Erythroblast (primary cell): ENCODE data around the gene RAB30.
A peak's percentile ranks its signal among the peaks of the same experiment; 100 is the strongest.

Source experiments
- DNase-seq, 2 experiments: peaks; one replicate each; lab custom pipeline; 2025; lab: John Stamatoyannopoulos, UW
- GATA1 ChIP-seq: IDR thresholded peaks from 2 replicates; pipeline ENCODE4 v1.6.1; 2011; ENCODE audit warnings: low read depth, mild to moderate bottlenecking, control low read depth, low read length, moderate library complexity
- POLR2A ChIP-seq: IDR thresholded peaks from 2 replicates; pipeline ENCODE4 v1.6.1; 2011; ENCODE audit warnings: mild to moderate bottlenecking, low read length

Gene RAB30, protein sequence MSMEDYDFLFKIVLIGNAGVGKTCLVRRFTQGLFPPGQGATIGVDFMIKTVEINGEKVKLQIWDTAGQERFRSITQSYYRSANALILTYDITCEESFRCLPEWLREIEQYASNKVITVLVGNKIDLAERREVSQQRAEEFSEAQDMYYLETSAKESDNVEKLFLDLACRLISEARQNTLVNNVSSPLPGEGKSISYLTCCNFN

DNA sequence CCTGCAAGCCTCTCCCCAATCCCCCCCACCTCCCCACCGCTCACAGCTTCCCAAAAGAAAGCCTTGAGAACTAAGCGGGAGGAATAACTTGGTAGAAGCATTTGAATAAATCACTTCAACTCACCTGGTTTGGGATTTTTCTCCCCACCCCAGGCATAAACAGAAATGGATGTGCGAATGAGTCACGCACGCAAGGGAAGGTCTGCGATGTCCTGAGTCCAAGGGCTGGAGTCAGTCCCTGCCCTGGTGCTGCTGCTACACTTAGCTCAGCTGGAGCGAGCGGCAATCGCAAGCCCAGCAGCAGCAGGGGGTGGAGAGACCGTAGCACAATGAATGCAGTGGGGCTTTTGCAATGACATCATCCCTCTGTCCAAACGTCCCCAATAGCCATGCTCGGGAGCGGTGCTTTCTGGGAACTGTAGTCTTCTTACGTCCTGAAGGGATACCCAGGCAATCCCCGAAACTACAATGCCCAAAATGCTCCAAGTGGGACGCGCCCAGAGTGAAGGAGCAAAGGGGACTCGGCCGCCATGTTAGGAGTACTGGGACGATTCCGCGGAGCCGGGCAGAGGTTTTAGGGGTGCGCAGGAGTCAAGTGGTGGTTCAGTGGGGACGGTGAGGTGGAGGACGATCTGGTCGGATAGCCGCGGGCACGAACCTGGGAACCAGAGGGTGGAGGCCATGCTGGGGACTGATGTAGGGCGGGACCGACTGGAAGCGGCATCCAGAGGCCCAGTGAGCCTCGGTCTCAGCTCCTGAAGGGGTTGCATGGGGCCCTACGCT lies at the start of gene RAB30:
Gene RAB30, minus strand, starts transcription at position 331 of the 783 bp plus-strand sequence. CDS start 74,581 bp downstream, outside the sequence.
- peak; percentile 99 for DNase-seq
- TF ChIP-seq GATA1 = no peak
- peak; percentile 96 for TF ChIP-seq POLR2A

DNA sequence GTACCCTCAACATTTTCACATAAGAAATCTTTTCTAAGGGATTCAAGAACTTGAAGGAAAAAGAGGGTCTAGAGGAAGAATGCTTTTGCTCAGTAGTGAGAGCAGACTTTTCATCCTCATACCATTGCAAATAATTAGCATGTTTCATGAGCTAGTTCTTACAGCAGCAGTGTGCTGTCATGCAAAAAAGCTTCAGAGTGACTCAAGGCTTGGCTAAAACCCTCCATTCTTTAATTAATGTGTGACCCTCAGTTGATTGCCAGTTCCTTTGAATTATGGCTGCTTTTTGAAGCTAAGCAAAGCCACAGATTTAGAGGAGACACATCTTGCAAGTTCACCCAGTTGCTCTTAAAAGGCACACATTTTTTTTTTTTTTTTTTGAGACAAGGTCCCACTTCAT lies 48.6 kb upstream of the RAB30 start:
- no peak for DNase-seq
- no peak for TF ChIP-seq GATA1
- no peak for TF ChIP-seq POLR2A

DNA sequence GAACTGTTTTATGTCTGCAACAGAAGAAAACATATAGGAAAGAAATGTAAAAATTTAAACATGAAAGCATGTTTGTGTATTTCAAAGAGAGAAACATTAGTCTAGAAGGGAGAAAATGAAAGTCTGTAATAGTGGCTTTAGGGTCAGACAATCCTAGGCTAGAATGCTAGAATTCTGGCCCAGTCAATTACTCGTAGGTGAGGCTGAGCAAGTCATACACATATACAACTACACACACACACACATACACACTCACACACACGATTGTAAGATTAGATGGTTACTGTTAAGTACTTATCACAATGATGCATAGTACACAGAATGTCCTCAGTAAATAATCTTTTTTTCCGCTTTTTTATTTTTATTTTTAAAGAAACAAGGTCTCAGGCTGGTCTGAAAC lies 47.5 kb upstream of the RAB30 start:
- no peak for TF ChIP-seq POLR2A
- TF ChIP-seq GATA1 = no peak

DNA sequence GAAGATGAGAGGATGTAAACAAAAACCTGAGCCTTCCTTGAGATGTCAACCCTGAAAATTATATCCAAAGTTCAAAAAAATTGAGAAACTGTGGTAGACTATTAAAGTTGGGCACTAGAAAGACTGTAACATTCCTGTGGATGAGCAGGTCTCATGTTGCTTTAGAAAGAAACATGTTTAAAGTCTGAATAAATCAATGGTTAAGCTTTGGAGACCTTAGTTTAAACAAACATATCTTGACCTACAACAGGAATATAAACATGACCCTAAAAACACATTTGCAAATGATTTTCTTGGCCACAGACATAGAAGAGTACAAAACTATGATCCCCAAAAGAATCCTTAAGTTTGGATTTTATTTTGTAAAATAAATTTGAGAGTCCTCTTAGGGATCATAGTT lies 47.1 kb upstream of the RAB30 start:
- no peak for DNase-seq
- TF ChIP-seq POLR2A (no peak), GATA1 (no peak)

More for the DNA sequence above, 47.5 kb upstream of the RAB30 start:
- no peak for DNase-seq

DNA sequence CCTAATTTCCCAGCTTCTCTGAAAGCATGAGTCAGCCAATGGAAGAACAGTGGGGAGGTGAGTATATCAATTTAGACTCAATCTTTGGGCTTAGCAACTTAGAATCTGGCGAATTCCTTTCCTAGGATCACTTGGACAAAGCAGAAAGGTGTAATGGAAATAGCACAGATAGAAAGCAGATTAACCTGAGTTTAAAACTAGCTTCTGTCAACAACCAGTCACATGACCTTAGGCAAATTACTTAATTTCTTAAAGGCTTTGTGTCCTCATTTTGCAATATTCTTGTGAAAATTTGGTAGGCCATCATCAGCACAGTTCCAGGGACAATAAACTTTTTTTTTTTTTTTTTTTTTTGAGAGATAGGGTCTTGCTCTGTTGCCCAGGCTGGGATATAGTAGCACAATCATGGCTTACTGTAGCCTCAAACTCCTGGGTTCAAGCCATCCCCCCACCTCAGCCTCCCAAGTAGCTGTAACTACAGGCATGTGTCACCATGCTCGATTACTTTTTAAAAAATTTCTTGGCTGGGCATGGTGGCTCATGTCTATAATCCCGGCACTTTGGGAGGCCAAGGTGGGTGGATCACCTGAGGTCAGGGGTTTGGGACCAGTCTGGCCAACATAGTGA lies 44.4 kb upstream of the RAB30 start:
- no peak for TF ChIP-seq GATA1
- no peak for TF ChIP-seq POLR2A
- DNase-seq = no peak

DNA sequence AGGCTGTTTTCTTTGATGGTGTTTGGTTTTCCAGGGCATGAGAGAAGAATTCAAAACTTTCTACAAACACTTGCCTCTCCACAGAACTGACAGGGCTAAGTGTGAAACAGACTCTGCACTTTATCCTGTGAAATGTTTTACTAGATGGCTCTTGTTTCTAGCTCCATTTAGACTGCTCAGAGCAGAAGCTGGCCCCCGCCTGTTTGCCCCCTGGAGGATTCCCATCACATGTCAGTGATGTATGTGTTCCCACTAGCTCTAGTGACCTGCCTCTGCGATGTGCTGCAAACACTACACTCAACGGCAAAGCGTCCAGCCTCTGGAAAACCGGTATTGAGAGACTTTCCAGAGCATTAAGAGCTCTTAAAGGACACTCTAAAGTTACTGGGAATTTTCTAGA lies 43.9 kb upstream of the RAB30 start:
- TF ChIP-seq POLR2A (no peak), GATA1 (no peak)
- peak; percentile 19 to 21 for DNase-seq

DNA sequence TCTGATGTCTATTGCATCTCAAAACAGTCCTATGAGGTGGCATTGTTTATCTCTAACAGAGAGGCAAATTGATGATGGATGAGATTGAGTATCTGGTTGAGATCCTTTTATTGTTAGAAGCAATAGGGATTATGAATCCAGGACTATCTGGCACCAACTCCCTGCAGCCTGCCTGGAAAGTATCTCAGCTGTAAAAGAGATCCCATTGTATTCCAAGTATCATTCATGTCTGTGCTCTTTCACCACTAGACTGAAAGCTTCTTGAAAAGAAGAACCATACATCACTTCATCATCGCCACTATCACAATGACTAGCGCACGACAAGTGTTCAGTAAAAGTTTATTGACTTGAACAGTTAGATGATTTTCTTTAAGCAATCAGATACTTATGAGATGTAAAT lies 43.3 kb upstream of the RAB30 start:
- TF ChIP-seq GATA1 (no peak), POLR2A (no peak)
- DNase-seq = no peak

DNA sequence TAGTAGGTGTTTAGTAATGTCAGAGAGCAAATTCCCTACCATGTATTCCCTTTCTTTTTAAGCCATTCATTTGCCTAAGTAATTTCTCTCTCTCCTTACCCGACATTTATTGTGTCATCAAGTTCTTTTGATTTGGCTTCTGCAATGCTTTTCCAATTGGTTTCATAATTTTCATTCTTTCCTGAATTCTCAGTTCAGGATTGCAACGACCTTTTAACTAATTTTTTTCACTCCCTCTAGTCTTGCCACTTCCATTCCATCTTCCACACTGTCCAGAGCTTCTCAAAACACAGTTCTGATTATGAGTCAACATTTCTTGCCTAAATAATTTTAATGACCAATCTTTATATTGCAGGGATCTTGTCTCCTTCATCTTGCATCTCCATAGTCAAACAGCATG lies 41.2 kb upstream of the RAB30 start:
- TF ChIP-seq POLR2A = no peak
- no peak for TF ChIP-seq GATA1
- no peak for DNase-seq

DNA sequence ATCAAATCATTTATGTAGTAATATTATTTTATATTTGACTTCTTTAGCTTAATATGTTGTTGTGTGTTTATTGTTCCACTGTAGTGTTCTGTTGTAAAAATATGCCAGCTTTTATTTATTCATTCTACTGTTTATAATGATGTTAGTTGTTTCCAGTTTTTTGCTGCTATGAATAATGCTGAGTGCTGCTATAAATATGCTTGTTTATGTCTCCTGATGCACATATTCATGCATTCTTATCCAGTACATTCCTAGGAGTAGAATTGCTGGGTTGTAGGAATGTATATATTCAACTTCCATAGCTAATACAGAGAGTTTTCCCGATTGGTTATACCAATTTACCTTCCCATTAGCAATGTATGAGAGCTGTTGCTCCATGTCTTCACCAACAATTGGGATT lies 33.5 kb upstream of the RAB30 start:
- no peak for TF ChIP-seq POLR2A
- TF ChIP-seq GATA1 = no peak
- DNase-seq = no peak

DNA sequence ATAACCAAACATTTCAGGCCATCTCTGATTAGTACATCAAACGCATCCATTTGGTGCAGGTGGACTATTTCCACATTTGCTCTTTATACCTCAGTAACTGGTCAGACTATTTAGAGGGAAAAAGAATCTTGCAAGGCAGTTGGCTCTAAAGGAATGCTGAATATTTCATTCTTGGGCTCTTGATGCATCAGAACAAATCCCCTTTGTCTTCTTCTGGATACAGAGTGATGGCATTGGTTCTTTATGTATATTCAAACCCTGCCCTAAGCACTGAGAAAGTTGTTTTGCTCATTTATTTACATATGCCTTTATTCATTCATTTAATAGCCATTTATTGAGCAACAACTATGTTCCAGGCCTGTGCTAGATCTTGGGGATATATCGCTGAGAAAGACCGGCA lies 31.1 kb upstream of the RAB30 start:
- no peak for TF ChIP-seq GATA1
- TF ChIP-seq POLR2A = no peak
- no peak for DNase-seq

DNA sequence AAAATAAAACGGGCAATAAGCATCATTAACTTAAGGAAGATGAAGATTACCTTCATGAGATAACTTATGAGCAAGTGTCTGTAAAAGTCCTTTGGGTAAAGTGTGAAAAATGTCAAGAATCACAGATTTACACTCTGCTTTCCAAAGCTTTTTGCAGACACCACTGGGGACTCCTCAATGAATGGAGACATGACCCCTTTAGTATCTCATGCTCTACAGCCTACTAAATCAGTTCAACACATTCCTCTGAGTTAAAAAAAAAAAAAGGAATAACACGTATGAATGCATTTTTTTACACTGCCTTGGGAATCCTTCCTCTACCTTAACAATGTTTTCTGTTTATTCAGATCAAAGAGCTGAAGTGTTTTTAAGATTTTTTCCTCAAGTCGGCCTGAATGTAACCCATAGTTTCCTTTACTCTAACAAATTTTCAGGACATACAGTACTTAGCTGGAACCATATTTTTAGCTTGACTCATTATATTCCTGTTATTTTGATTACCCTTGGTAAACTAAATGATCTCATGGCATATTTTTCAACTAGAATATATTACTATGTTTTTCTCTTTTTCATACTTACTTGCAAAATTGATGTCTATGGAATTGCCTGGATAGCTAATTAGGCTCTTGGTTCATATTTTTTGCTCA lies 25.9 kb upstream of the RAB30 start:
- no peak for DNase-seq
- TF ChIP-seq GATA1 = no peak
- TF ChIP-seq POLR2A = no peak

DNA sequence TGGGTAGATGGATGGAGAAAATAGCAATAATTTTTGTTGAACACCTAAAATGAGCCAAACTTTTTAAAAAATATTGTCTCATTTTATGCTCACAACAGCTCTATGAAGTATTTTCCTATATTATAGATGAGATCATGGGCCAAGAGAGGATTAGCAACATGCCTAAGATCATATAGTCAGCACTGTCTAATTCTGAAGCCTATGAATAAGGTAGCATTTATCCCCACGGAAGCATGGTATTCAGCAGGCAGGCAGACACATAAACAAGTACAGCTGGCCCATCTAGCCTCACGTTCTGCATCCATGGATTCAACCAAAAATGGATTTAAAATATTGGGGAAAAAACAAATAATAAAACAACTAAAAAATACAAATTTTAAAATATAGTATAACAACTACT lies 21.9 kb upstream of the RAB30 start:
- DNase-seq = no peak
- TF ChIP-seq POLR2A (no peak), GATA1 (no peak)

DNA sequence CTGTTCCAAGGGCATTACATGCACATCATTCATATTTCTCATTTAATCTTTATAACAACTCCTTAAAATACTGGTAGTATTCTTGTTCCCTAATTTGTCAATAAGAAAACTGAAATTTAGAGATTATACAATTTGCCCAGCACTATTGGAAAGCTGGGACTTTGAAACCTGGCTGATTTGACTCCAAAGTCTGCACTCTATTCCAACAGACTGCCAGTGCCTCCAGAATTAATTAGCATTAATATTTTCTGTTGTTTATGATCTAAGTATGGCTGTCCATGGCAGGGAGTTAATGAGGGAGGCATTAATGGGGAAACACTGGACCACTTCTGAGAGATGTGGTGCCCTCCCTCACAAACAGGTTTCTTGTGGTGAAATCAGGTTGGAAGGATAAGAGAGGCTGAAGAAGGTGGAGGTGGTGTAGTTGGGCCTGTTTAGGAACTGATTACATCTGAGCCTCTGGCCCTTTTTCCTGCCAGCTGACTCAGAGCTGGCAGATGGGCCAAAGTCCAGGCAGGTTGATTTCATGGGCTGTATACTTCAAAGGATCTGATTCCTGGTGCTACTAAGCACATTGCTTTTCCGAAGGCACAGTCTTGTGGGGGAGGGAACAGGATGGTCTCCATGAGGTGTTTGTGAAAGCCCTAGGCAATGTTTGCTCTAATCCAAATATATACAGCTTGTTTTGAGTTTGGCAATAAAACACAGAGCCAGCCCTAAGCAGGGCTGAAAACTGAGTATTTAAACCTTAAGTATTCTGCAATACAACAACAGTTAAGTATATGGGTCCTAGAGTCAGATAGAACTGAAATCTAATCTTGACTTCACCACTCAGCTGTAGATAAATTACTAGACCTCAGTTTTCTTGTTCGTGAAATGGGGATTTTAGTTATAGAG lies 21.0 kb upstream of the RAB30 start:
- DNase-seq = peak; percentile 41 to 59
- no peak for TF ChIP-seq POLR2A
- no peak for TF ChIP-seq GATA1
